Endodermal cell (in vitro differentiated cells): ENCODE measurements around the gene ZNF423. TPM values are rescaled to one million over a fixed set of nuclear protein-coding genes. Genes with fewer than 3 reads are reported as not detected.

Experiments used
- DNase-seq: peaks from one replicate; pipeline ENCODE4 v3.0.0-alpha.2; 2017
- H3K27ac ChIP-seq: 2 replicates; pipeline ENCODE4 v1.5.1; 2013; ENCODE audit warnings: mild to moderate bottlenecking, low read depth, low read length, moderate library complexity
- H3K27me3 ChIP-seq: 2 replicates; pipeline ENCODE4 v1.6.1; 2013; ENCODE audit warnings: mild to moderate bottlenecking, low read length, moderate library complexity; ENCODE audit not compliant: insufficient read depth, control insufficient read depth, poor library complexity, severe bottlenecking
- H3K36me3 ChIP-seq: 2 replicates; pipeline ENCODE4 v1.7.0; 2013; ENCODE audit warnings: mild to moderate bottlenecking, low read length, moderate library complexity; ENCODE audit not compliant: control insufficient read depth, insufficient read depth
- H3K4me1 ChIP-seq: one replicate; pipeline ENCODE4 v1.7.0; 2013; ENCODE audit warnings: low read length; ENCODE audit not compliant: control insufficient read depth, insufficient read depth
- H3K4me3 ChIP-seq: 2 replicates; pipeline ENCODE4 v1.5.1; 2013; ENCODE audit warnings: mild to moderate bottlenecking, low read length, moderate library complexity
- H3K9ac ChIP-seq: 2 replicates; pipeline ENCODE4 v1.6.1; 2013; ENCODE audit warnings: mild to moderate bottlenecking, low read length, moderate library complexity; ENCODE audit not compliant: poor library complexity, severe bottlenecking; ENCODE audit errors: extremely low read depth
- H3K9me3 ChIP-seq: 2 replicates; pipeline ENCODE4 v1.6.1; 2013; ENCODE audit warnings: mild to moderate bottlenecking, low read length, moderate library complexity; ENCODE audit not compliant: control insufficient read depth
- H3K27ac Mint-ChIP-seq: 2 replicates; pipeline ENCODE4 v1.8.0; 2020; ENCODE audit warnings: mixed read lengths
- H3K27me3 Mint-ChIP-seq: 2 replicates; pipeline ENCODE4 v1.8.0; 2021; ENCODE audit warnings: mild to moderate bottlenecking, mixed read lengths; ENCODE audit not compliant: insufficient read depth
- H3K36me3 Mint-ChIP-seq: 2 replicates; pipeline ENCODE4 v1.8.0; 2020; ENCODE audit warnings: low read depth, mixed read lengths
- H3K4me1 Mint-ChIP-seq: 2 replicates; pipeline ENCODE4 v1.8.0; 2020; ENCODE audit warnings: mixed read lengths
- H3K4me3 Mint-ChIP-seq: 2 replicates; pipeline ENCODE4 v1.8.0; 2020; ENCODE audit warnings: mild to moderate bottlenecking, moderate library complexity, mixed read lengths
- H3K9me3 Mint-ChIP-seq: 2 replicates; pipeline ENCODE4 v1.8.0; 2020; ENCODE audit warnings: mild to moderate bottlenecking, mixed read lengths
- WGBS, 2 experiments: methylation state at CpG; one replicate each; pipeline versions ENCODE4 v1.1.5 to v1.1.7; 2013; ENCODE audit warnings: missing lambda C conversion rate in 2 of 2, mixed read lengths in 1 of 2; ENCODE audit not compliant: insufficient coverage in 1 of 2, insufficient read length in 1 of 2; 5-methylcytosine and 5-hydroxymethylcytosine counted together
- total RNA-seq, 2 donors: library from RNA; stranded (reverse); fragmentation: NEBNext Ultra II Directional in 1 of 2; extraction: Animal tissue kit (Norgen Biotek cat#: 25700) in 1 of 2; gene quantifications; 2 replicates in 1 of 2; 3 replicates in 1 of 2; pipeline ENCODE4 v1.2.1, GENCODE V29; 2021
- TF ChIP-seq, protein P1 (sequence below): fragments of 200-600 bp; sonication (generic); conservative IDR thresholded peaks from 2 replicates; pipeline ENCODE4 v1.5.0; 2021; ENCODE audit warnings: antibody characterized with exemption, mild to moderate bottlenecking

The ZNF423 gene
- total RNA-seq, 2 donors from 2014 or later: 30.3 to 41.9 TPM

DNA sequence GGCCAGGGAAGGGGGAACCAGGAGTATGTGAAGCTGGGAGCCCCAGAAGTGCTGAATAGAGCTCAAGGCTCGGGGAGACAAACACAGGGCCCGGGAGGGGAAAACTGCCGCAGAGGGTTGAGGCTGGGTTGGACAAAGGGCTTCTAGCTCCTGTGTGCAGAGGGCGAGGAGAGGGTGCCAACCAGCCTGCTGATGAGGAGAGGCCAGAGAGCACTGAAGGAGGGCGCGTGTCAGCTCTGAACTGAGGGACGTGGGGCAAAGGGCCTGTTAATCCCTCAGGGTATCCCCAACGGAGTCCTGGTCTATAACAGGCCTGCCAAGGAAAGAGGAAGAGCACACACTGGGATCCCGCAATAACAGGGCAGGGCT lies 331.0 kb downstream of the ZNF423 start:
- no peak for DNase-seq
- no peaks in the 10 kb centered on the region for H3K27me3 Mint-ChIP-seq
- no peaks in the 10 kb centered on the region for H3K9me3 Mint-ChIP-seq
- peaks cover 20% of the 10 kb centered on the region for H3K4me1 Mint-ChIP-seq
- peaks cover 7% of the 10 kb centered on the region for H3K4me1 ChIP-seq
- no peak overlapping the region for H3K4me3 Mint-ChIP-seq
- H3K36me3 ChIP-seq: peaks cover 7% of the 10 kb centered on the region
- no peak overlapping the region for H3K4me3 ChIP-seq
- H3K9me3 ChIP-seq: no peaks in the 10 kb centered on the region
- no peak overlapping the region for H3K27ac Mint-ChIP-seq
- TF ChIP-seq, protein P1, sequence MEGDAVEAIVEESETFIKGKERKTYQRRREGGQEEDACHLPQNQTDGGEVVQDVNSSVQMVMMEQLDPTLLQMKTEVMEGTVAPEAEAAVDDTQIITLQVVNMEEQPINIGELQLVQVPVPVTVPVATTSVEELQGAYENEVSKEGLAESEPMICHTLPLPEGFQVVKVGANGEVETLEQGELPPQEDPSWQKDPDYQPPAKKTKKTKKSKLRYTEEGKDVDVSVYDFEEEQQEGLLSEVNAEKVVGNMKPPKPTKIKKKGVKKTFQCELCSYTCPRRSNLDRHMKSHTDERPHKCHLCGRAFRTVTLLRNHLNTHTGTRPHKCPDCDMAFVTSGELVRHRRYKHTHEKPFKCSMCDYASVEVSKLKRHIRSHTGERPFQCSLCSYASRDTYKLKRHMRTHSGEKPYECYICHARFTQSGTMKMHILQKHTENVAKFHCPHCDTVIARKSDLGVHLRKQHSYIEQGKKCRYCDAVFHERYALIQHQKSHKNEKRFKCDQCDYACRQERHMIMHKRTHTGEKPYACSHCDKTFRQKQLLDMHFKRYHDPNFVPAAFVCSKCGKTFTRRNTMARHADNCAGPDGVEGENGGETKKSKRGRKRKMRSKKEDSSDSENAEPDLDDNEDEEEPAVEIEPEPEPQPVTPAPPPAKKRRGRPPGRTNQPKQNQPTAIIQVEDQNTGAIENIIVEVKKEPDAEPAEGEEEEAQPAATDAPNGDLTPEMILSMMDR: no peak
- H3K27me3 ChIP-seq: no peaks in the 10 kb centered on the region
- WGBS, 2 experiments: 84 to 86% methylated on average over 8 of the region's 9 CpGs
- H3K9ac ChIP-seq: no peak overlapping the region
- peaks cover 11% of the 10 kb centered on the region for H3K36me3 Mint-ChIP-seq
- peak overlapping the region; percentile 32 for H3K27ac ChIP-seq

DNA sequence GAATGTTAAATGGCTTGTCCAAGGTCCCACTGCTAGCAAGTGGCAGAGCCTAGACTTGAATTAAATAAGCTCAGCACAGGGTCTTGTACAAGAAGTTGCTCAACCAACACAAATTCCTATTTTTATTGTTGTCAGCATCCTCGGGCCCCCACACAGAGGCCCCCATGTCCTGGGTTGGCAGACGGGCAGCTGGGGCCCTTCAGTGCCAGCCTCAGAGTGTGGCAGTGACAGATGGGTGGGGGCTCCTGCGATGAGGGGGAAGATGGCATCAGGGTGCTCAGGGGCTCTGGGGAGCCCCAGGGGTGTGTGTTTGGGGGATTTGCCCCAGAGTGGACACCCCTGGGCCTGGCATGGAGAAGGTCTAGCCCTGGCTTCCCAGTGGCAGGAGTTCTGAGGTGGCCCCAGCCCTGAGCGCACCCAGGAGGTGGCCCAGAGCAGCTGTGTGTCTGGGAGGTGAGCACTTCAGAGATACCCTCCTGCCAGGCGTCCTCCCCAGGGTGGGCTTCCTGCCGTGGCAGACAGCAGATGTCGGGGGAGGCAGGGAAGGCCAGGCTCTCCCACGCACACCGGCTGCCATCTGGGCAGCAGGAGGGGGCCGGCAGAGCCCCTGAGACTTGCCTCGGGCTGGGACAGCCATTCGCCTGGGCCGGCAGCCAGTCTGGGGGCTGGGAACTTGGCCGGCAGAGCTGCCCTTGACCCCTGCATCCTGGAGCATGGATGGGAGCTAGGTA lies 331.5 kb downstream of the ZNF423 start:
- Histone ChIP-seq H3K27me3 (no peaks in the 10 kb centered on the region), H3K9ac (no peak overlapping the region), H3K4me1 (peaks cover 7% of the 10 kb centered on the region), H3K27ac (peak overlapping the region; percentile 32), H3K9me3 (no peaks in the 10 kb centered on the region), H3K36me3 (peaks cover 7% of the 10 kb centered on the region), H3K4me3 (no peak overlapping the region)
- DNase-seq: no peak
- Mint-ChIP-seq H3K27me3 (no peaks in the 10 kb centered on the region), H3K9me3 (no peaks in the 10 kb centered on the region), H3K27ac (no peak overlapping the region), H3K36me3 (peaks cover 11% of the 10 kb centered on the region), H3K4me3 (no peak overlapping the region), H3K4me1 (peaks cover 18% of the 10 kb centered on the region)
- WGBS, 2 experiments: 90 to 92% methylated on average over 5 to 14 of the region's 14 CpGs
- TF ChIP-seq, protein P1: no peak

DNA sequence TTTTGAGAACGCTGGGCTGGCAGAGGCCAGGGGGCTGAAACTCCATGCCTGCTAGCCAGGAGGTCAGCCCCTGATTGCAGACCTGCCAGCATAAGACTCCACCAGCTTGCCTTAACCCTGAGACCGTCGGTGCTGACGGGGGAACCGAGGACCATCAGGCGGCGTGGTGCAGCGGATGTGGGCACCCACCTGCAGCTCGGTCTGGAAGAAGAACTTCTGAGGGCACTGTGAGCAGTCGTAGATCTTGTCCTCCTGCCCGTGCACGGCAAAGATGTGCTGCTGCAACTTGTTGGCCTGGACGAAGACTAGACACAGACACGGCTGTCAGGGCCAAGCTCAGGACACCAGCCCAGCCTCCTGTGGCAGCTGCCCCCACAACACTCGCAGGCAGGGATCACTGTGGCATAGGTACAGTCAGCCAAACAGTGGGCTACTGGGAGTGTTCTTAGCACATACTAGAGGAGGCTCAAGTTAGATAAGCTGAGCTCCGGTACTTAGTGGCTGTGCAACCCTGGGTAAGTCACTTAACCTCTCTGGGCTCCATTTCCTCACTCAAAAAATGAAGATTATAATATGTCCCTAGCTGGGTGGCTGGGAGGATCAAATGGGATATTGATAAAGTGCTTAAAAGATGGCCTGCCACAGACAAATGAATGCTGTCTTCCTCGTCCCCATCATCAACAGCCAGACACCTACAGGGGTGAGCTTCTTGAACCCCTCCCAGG lies 332.3 kb downstream of the ZNF423 start:
- no peaks in the 10 kb centered on the region for H3K27me3 Mint-ChIP-seq
- Histone ChIP-seq H3K4me3 (no peak overlapping the region), H3K9me3 (no peaks in the 10 kb centered on the region), H3K4me1 (peaks cover 7% of the 10 kb centered on the region), H3K36me3 (peaks cover 7% of the 10 kb centered on the region), H3K27me3 (no peaks in the 10 kb centered on the region), H3K9ac (no peak overlapping the region), H3K27ac (no peak overlapping the region)
- H3K36me3 Mint-ChIP-seq: peaks cover 11% of the 10 kb centered on the region
- H3K4me3 Mint-ChIP-seq: no peak overlapping the region
- H3K9me3 Mint-ChIP-seq: no peaks in the 10 kb centered on the region
- no peak for DNase-seq
- TF ChIP-seq, protein P1: no peak
- peaks cover 12% of the 10 kb centered on the region for H3K4me1 Mint-ChIP-seq
- no peak overlapping the region for H3K27ac Mint-ChIP-seq
- 91 to 94% methylated on average over 15 to 17 of the region's 17 CpGs for WGBS, 2 experiments
